Endothelial cell of umbilical vein (primary cell): Measurements from ENCODE around the gene USH2A. TPM values are rescaled to one million over a fixed set of nuclear protein-coding genes. Genes with fewer than 3 reads are reported as not detected.

Experiments
- BruUV-seq: library from RNA; stranded (reverse); fragments of 400-500 nt; replicated peaks from 2 replicates; lab custom pipeline; 2021; lab: Mats Ljungman, UMichigan
- CTCF ChIA-PET: fragments of 300-600, 350-600 bp; sonication (Branson Sonifier 250); formaldehyde crosslinking; loops from one replicate; lab custom pipeline; 2021; ENCODE audit warnings: antibody characterized with exemption, inconsistent platforms; lab: Charles Lee
- POLR2A ChIA-PET: fragments of 300-600, 350-600 bp; sonication (Branson Sonifier 250); formaldehyde crosslinking; loops from one replicate; lab custom pipeline; 2021; ENCODE audit warnings: antibody characterized with exemption, inconsistent platforms; lab: Charles Lee
- DNase-seq: peaks from one replicate; pipeline ENCODE4 v3.0.0-alpha.2; 2011; ENCODE audit warnings: low read depth, low spot score
- FAIRE-seq: peaks from 2 replicates; lab custom pipeline; 2011; peaks lifted over from hg19 to GRCh38; lab: Jason Lieb, UNC
- H2AFZ ChIP-seq: 2 replicates; pipeline ENCODE4 v1.6.0; 2012; ENCODE audit warnings: low read depth, low read length, control low read depth, inconsistent platforms
- H3K27ac ChIP-seq: 2 replicates; pipeline ENCODE4 v1.5.1; 2011; ENCODE audit warnings: low read depth, mild to moderate bottlenecking, control low read depth, low read length, moderate library complexity; ENCODE audit not compliant: insufficient read depth
- H3K27me3 ChIP-seq, 2 experiments: 2 replicates each; pipeline versions ENCODE4 v1.6.0 to v1.6.1; 2011; ENCODE audit warnings: low read length in 2 of 2, mixed read lengths in 1 of 2; ENCODE audit not compliant: control insufficient read depth in 2 of 2, insufficient read depth in 2 of 2
- H3K36me3 ChIP-seq, 2 experiments: 2 replicates in 1 of 2; 3 replicates in 1 of 2; pipeline ENCODE4 v1.5.1; 2011; ENCODE audit warnings: low read length in 2 of 2, mild to moderate bottlenecking in 1 of 2, moderate library complexity in 1 of 2; ENCODE audit not compliant: control insufficient read depth in 2 of 2, insufficient read depth in 2 of 2; ENCODE audit errors: extremely low read depth in 1 of 2
- H3K4me1 ChIP-seq: 3 replicates; pipeline ENCODE4 v1.5.1; 2011; ENCODE audit warnings: mild to moderate bottlenecking, low read length; ENCODE audit not compliant: control insufficient read depth, insufficient read depth; ENCODE audit errors: extremely low read depth
- H3K4me2 ChIP-seq: 2 replicates; pipeline ENCODE4 v1.6.1; 2011; ENCODE audit warnings: low read length, control low read depth, mixed read lengths; ENCODE audit not compliant: insufficient read depth
- H3K4me3 ChIP-seq, 3 experiments: fragments of 200-600 bp in 1 of 3; sonication (generic), shearing (Covaris generic) in 1 of 3; replicated peaks in 1 of 3; 2 replicates each; pipeline ENCODE4 v1.5.1; 2011 to 2016; ENCODE audit warnings: control low read depth in 3 of 3, low read length in 3 of 3, mild to moderate bottlenecking in 2 of 3, inconsistent platforms in 1 of 3, low read depth in 1 of 3, moderate library complexity in 1 of 3; ENCODE audit not compliant: insufficient read depth in 1 of 3
- H3K79me2 ChIP-seq: 2 replicates; pipeline ENCODE4 v1.6.0; 2012; ENCODE audit warnings: low read length, inconsistent platforms; ENCODE audit not compliant: control insufficient read depth, insufficient read depth
- H3K9ac ChIP-seq: replicated peaks from 2 replicates; pipeline ENCODE3; 2011; ENCODE audit warnings: low read length, control low read depth; ENCODE audit not compliant: insufficient read depth; ENCODE audit errors: extremely low read depth
- H3K9me1 ChIP-seq: replicated peaks from 3 replicates; pipeline ENCODE4 v1.6.0; 2011; ENCODE audit warnings: mild to moderate bottlenecking, low read length; ENCODE audit not compliant: control insufficient read depth, insufficient read depth; ENCODE audit errors: extremely low read depth
- H3K9me3 ChIP-seq: replicated peaks from 2 replicates; pipeline ENCODE4 v1.5.1; 2012; ENCODE audit warnings: low read length, inconsistent platforms; ENCODE audit not compliant: control insufficient read depth, insufficient read depth
- H4K20me1 ChIP-seq: replicated peaks from 2 replicates; pipeline ENCODE3; 2011; ENCODE audit warnings: mild to moderate bottlenecking, low read length; ENCODE audit not compliant: control insufficient read depth, insufficient read depth; ENCODE audit errors: extremely low read depth
- CTCF ChIP-seq, 2 donors: IDR thresholded peaks; 1 replicate in 1 of 2; 2 replicates in 1 of 2; pipeline ENCODE4 v1.5.1; 2011; ENCODE audit warnings: low read length in 2 of 2, mild to moderate bottlenecking in 2 of 2, moderate library complexity in 2 of 2, control low read depth in 1 of 2, inconsistent platforms in 1 of 2, low read depth in 1 of 2; ENCODE audit not compliant: insufficient read depth in 1 of 2; ENCODE audit errors: extremely low read depth in 1 of 2
- EZH2 ChIP-seq: IDR thresholded peaks from 2 replicates; pipeline ENCODE4 v1.6.1; 2012; ENCODE audit warnings: borderline replicate concordance, low read depth, mild to moderate bottlenecking, moderate library complexity, low read length, inconsistent platforms; ENCODE audit not compliant: severe bottlenecking
- JUN ChIP-seq: IDR thresholded peaks from 2 replicates; pipeline ENCODE4 v1.6.1; 2011; ENCODE audit warnings: borderline replicate concordance, low read depth; ENCODE audit not compliant: insufficient read length, insufficient read depth
- POLR2A ChIP-seq: IDR thresholded peaks from 2 replicates; pipeline ENCODE4 v1.6.1; 2012; ENCODE audit warnings: low read depth, mild to moderate bottlenecking, control low read depth, low read length
- POLR2AphosphoS5 ChIP-seq: IDR thresholded peaks from 2 replicates; pipeline ENCODE4 v1.6.1; 2012; ENCODE audit warnings: low read depth, mild to moderate bottlenecking, control low read depth, low read length, moderate library complexity; ENCODE audit not compliant: insufficient read depth
- dilution Hi-C: fragments of 300-500 bp; cut with MboI; formaldehyde crosslinking; loops from one replicate; pipeline ENCODE4 v1.15.0; 2019; ENCODE audit warnings: low sequenced_read_pairs; ENCODE audit not compliant: extremely low pct_ligation_motif_present
- intact Hi-C: fragments of 100-400 bp; cut with micrococcal nuclease; formaldehyde crosslinking; loops from one replicate; pipeline ENCODE4 v1.10.0; 2022
- polyA plus RNA-seq, 4 experiments: library from polyadenylated mRNA; depleted of rRNA in 3 of 4; stranded (reverse) in 3 of 4; unstranded in 1 of 4; fragments of >200 nt; gene quantifications; 2 replicates each; pipeline versions ENCODE4 v1.2.1 to v1.2.3, GENCODE V29; 2011 to 2012; ENCODE audit warnings: missing spikeins in 1 of 4
- total RNA-seq: library from RNA; stranded (reverse); gene quantifications from 2 replicates; pipeline ENCODE4 v1.2.3, GENCODE V29; 2021

Gene USH2A
- total and polyA plus RNA-seq, 2 donors (not counting 3 experiments of a cell fraction or from before 2014, with no cell fraction given), result not detected

- Histone ChIP-seq H3K4me3 (no peak overlapping the region), H3K27me3 (no peaks in the 10 kb centered on the region), H3K79me2 (no peaks in the 10 kb centered on the region), H3K9me1 (no peaks in the 10 kb centered on the region), H3K9ac (no peak overlapping the region), H3K9me3 (peaks cover 4% of the 10 kb centered on the region), H3K4me2 (no peak overlapping the region), H4K20me1 (no peaks in the 10 kb centered on the region), H2AFZ (no peak overlapping the region), H3K36me3 (no peaks in the 10 kb centered on the region), H3K4me1 (no peaks in the 10 kb centered on the region), H3K27ac (no peak overlapping the region)
- POLR2A ChIA-PET, result no interaction called here
- DNase-seq (no peak), FAIRE-seq (no peak)
- no TSS peak for BruUV-seq
- intact Hi-C loops, result no loop called here
- TF ChIP-seq CTCF (IDR thresholded peaks at IDR 0.05; ENCODE audit: extremely low read depth in 1 of 2, insufficient read depth in 1 of 2, low read depth in 1 of 2, low read length in 2 of 2) (no peak), EZH2 (no peak), JUN (no peak)
- CTCF ChIA-PET, result no interaction called here
- dilution Hi-C loops, result no loop called here
Observed at GRCh38 chr1:215768303-215768702, 654.9 kb downstream of the USH2A start.

GRCh38 chr1:215767761-215768160 is 655.5 kb downstream of the USH2A start:
- DNase-seq, result no peak
- dilution Hi-C loops, result no loop called here
- intact Hi-C loops, result no loop called here

More at GRCh38 chr1:215767761-215768160, 655.5 kb downstream of the USH2A start:
- BruUV-seq, result no TSS peak
- POLR2A ChIA-PET, result no interaction called here
- Histone ChIP-seq H3K79me2 (no peaks in the 10 kb centered on the region), H3K4me1 (no peaks in the 10 kb centered on the region), H4K20me1 (no peaks in the 10 kb centered on the region), H3K36me3 (no peaks in the 10 kb centered on the region), H2AFZ (no peak overlapping the region), H3K9ac (no peak overlapping the region), H3K4me2 (no peak overlapping the region), H3K27me3 (no peaks in the 10 kb centered on the region), H3K4me3 (no peak overlapping the region), H3K9me3 (peaks cover 6% of the 10 kb centered on the region), H3K9me1 (no peaks in the 10 kb centered on the region), H3K27ac (no peak overlapping the region)
- CTCF ChIA-PET, result no interaction called here
- no peak for FAIRE-seq
- TF ChIP-seq POLR2A (no peak), POLR2AphosphoS5 (no peak)
